ENCODE data around the gene PAPLN.
A peak's percentile ranks its signal among the peaks of the same experiment; 100 is the strongest.

PAPLN gene

GRCh38 chr14:73262427-73263183, 25.3 kb downstream of the PAPLN start:
- no peaks in the 10 kb centered on the region for H3K9me3 ChIP-seq (ENCODE audit: control insufficient read depth, insufficient read depth, low read length)
- no peak overlapping the region for H3K9ac ChIP-seq (ENCODE audit: low read depth, low read length)
- no peak overlapping the region for H3K27ac ChIP-seq (ENCODE audit: low read depth, low read length)
- H3K4me3 ChIP-seq (ENCODE audit: low read depth, low read length) = no peak overlapping the region
- no peaks in the 10 kb centered on the region for H3K27me3 ChIP-seq (ENCODE audit: control insufficient read depth, insufficient read depth, low read length)
- H3K36me3 ChIP-seq (ENCODE audit: control insufficient read depth, insufficient read depth, low read length) = peaks cover 32% of the 10 kb centered on the region
- H3K4me1 ChIP-seq (ENCODE audit: control insufficient read depth, insufficient read depth, low read length) = no peaks in the 10 kb centered on the region

DNA sequence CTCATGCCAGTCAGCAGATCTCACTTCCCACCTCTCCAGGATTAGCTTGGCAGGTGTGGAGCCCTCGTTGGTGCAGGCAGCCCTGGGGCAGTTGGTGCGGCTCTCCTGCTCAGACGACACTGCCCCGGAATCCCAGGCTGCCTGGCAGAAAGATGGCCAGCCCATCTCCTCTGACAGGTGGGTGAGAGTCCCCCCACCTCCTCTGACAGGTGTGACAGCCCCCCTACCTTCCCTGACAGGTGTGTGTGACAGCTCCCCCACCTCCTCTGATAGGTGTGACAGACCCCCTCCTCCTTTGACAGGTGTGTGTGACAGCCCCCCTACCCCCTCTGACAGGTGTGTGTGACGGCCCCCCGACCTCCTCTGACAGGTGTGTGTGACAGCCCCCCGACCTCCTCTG, 26.3 kb downstream of the PAPLN start:
- no peak overlapping the region for H3K9ac ChIP-seq (ENCODE audit: low read depth, low read length)
- H3K9me3 ChIP-seq (ENCODE audit: control insufficient read depth, insufficient read depth, low read length) = no peaks in the 10 kb centered on the region
- no peak overlapping the region for H3K4me3 ChIP-seq (ENCODE audit: low read depth, low read length)
- H3K36me3 ChIP-seq (ENCODE audit: control insufficient read depth, insufficient read depth, low read length) = peaks cover 42% of the 10 kb centered on the region
- H3K27me3 ChIP-seq (ENCODE audit: control insufficient read depth, insufficient read depth, low read length) = no peaks in the 10 kb centered on the region
- no peak overlapping the region for H3K27ac ChIP-seq (ENCODE audit: low read depth, low read length)
- no peaks in the 10 kb centered on the region for H3K4me1 ChIP-seq (ENCODE audit: control insufficient read depth, insufficient read depth, low read length)

DNA sequence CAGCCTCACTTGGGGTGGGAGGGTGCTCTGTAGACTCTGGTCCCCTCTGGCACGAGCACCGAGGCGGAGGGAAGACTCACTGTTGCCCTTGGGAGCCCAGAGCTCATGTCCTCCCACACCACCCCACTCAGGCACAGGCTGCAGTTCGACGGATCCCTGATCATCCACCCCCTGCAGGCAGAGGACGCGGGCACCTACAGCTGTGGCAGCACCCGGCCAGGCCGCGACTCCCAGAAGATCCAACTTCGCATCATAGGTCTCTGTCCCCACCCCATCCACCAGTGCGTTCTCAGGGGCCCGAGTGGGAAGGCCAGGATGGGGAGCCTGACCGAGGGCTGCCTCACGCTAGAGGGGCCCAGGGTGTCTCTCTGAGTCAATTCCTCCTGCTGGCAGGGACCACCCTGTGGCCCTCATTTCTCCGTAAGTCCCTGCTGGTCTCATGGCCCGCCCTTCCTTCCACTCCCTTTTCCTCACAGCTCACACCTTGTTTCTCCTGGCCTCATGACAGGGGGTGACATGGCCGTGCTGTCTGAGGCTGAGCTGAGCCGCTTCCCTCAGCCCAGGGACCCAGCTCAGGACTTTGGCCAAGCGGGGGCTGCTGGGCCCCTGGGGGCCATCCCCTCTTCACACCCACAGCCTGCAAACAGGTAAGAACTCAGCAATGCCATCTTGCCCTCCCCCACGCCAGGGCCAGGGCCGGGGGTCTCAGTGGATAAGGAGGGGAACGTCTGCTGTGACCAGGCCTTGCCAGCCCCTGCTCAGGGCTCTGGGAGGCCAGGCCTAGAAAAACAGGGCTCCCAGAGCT, 27.0 kb downstream of the PAPLN start:
- no peaks in the 10 kb centered on the region for H3K4me1 ChIP-seq (ENCODE audit: control insufficient read depth, insufficient read depth, low read length)
- H3K9me3 ChIP-seq (ENCODE audit: control insufficient read depth, insufficient read depth, low read length) = no peaks in the 10 kb centered on the region
- peaks cover 42% of the 10 kb centered on the region for H3K36me3 ChIP-seq (ENCODE audit: control insufficient read depth, insufficient read depth, low read length)
- no peak overlapping the region for H3K9ac ChIP-seq (ENCODE audit: low read depth, low read length)
- no peak overlapping the region for H3K27ac ChIP-seq (ENCODE audit: low read depth, low read length)
- H3K4me3 ChIP-seq (ENCODE audit: low read depth, low read length) = no peak overlapping the region
- no peaks in the 10 kb centered on the region for H3K27me3 ChIP-seq (ENCODE audit: control insufficient read depth, insufficient read depth, low read length)

GRCh38 chr14:73264885-73265720, 27.8 kb downstream of the PAPLN start:
- Histone ChIP-seq H3K4me3 (ENCODE audit: low read depth, low read length) (no peak overlapping the region), H3K9me3 (ENCODE audit: control insufficient read depth, insufficient read depth, low read length) (no peaks in the 10 kb centered on the region), H3K36me3 (ENCODE audit: control insufficient read depth, insufficient read depth, low read length) (peaks cover 45% of the 10 kb centered on the region), H3K27me3 (ENCODE audit: control insufficient read depth, insufficient read depth, low read length) (no peaks in the 10 kb centered on the region), H3K27ac (ENCODE audit: low read depth, low read length) (no peak overlapping the region), H3K4me1 (ENCODE audit: control insufficient read depth, insufficient read depth, low read length) (no peaks in the 10 kb centered on the region), H3K9ac (ENCODE audit: low read depth, low read length) (no peak overlapping the region)

GRCh38 chr14:73265721-73266046, 28.4 kb downstream of the PAPLN start:
- Histone ChIP-seq H3K27me3 (ENCODE audit: control insufficient read depth, insufficient read depth, low read length) (no peaks in the 10 kb centered on the region), H3K36me3 (ENCODE audit: control insufficient read depth, insufficient read depth, low read length) (peaks cover 45% of the 10 kb centered on the region), H3K9me3 (ENCODE audit: control insufficient read depth, insufficient read depth, low read length) (no peaks in the 10 kb centered on the region), H3K27ac (ENCODE audit: low read depth, low read length) (no peak overlapping the region), H3K4me3 (ENCODE audit: low read depth, low read length) (no peak overlapping the region), H3K4me1 (ENCODE audit: control insufficient read depth, insufficient read depth, low read length) (no peaks in the 10 kb centered on the region), H3K9ac (ENCODE audit: low read depth, low read length) (no peak overlapping the region)

DNA sequence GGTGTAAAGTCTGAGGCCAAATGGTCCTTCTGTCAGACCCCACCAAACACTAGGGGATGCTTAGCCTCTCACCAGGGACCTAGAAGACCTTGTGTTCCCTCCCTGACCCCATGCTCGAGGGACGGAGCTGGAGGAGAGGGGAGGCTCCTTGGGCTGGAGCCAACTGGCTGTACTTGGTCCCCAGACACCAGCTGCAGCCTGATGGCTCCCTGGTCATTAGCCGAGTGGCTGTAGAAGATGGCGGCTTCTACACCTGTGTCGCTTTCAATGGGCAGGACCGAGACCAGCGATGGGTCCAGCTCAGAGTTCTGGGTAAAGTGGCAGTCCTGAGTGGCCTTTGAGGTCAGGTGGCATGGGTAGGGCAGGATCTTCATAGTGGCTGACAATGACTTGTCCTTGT, 29.0 kb downstream of the PAPLN start:
- Histone ChIP-seq H3K4me1 (ENCODE audit: control insufficient read depth, insufficient read depth, low read length) (no peaks in the 10 kb centered on the region), H3K9ac (ENCODE audit: low read depth, low read length) (no peak overlapping the region), H3K9me3 (ENCODE audit: control insufficient read depth, insufficient read depth, low read length) (no peaks in the 10 kb centered on the region), H3K27ac (ENCODE audit: low read depth, low read length) (no peak overlapping the region), H3K36me3 (ENCODE audit: control insufficient read depth, insufficient read depth, low read length) (peaks cover 40% of the 10 kb centered on the region), H3K4me3 (ENCODE audit: low read depth, low read length) (no peak overlapping the region), H3K27me3 (ENCODE audit: control insufficient read depth, insufficient read depth, low read length) (no peaks in the 10 kb centered on the region)

DNA sequence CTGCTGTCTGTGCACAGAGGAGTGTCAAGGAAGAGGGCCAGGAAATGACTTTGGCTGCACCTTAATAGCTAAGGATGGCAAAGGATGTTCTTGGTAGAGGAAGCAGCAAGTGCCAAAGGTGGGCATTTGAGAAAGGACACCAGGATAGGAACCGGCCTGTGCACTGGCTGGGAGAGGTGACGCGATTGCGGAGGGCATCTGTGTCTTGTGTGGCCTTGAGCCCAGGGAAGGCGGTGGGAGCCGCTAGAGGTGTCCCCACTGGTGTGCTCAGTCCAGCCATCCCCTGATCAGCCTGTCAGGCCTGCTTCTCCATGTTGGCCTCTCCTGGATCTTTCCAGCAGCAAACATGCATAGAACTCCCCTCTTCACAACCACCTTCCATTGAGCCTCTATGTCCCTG, 30.2 kb downstream of the PAPLN start:
- no peaks in the 10 kb centered on the region for H3K4me1 ChIP-seq (ENCODE audit: control insufficient read depth, insufficient read depth, low read length)
- no peak overlapping the region for H3K9ac ChIP-seq (ENCODE audit: low read depth, low read length)
- no peaks in the 10 kb centered on the region for H3K9me3 ChIP-seq (ENCODE audit: control insufficient read depth, insufficient read depth, low read length)
- H3K27ac ChIP-seq (ENCODE audit: low read depth, low read length) = no peak overlapping the region
- H3K36me3 ChIP-seq (ENCODE audit: control insufficient read depth, insufficient read depth, low read length) = peaks cover 46% of the 10 kb centered on the region
- H3K4me3 ChIP-seq (ENCODE audit: low read depth, low read length) = no peak overlapping the region
- H3K27me3 ChIP-seq (ENCODE audit: control insufficient read depth, insufficient read depth, low read length) = no peaks in the 10 kb centered on the region

DNA sequence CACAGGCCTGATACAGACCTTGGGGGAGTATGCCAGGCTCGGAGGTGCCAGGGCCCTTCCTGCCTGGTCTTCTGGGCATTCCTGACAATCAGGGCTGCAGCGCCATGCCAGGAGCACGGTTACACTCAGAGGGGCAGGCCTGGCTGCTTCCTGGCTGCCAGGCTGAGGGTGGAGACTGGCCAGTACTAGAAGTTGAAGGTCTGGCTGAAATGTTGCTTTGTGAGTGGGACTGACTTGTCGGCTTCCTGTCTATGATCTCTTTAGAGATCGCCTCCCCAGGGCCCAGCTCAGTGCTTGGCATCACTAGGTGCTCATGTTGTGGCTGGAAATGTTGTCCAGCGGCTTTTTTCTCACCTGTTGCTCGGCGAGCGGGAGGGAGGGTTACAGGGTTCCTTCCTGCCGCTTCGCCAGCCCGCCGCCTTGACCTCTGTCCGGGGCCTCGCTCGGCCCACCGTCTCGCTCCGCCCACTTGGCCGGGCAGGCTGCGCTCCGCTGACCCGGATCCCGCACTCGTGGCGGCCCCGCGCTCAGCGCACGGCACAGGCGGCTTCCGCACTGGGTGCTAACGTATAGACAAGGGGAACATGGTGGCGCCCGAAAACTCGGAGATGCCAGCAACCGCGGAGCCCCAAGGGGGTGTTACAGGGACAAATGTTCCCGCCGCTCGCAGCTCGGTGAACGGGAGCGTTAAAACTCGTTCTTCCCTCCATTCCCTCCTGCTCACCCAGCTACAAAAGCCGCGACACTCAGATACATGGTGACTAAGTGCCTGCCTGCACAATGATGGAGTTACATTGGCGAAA, 32.6 kb downstream of the PAPLN start:
- Histone ChIP-seq H3K9me3 (ENCODE audit: control insufficient read depth, insufficient read depth, low read length) (no peaks in the 10 kb centered on the region), H3K36me3 (ENCODE audit: control insufficient read depth, insufficient read depth, low read length) (peaks cover 55% of the 10 kb centered on the region), H3K27me3 (ENCODE audit: control insufficient read depth, insufficient read depth, low read length) (no peaks in the 10 kb centered on the region), H3K4me3 (ENCODE audit: low read depth, low read length) (peak overlapping the region; percentile 46), H3K9ac (ENCODE audit: low read depth, low read length) (no peak overlapping the region), H3K27ac (ENCODE audit: low read depth, low read length) (no peak overlapping the region), H3K4me1 (ENCODE audit: control insufficient read depth, insufficient read depth, low read length) (no peaks in the 10 kb centered on the region)

- H3K9me3 ChIP-seq (ENCODE audit: control insufficient read depth, insufficient read depth, low read length) = no peaks in the 10 kb centered on the region
- no peaks in the 10 kb centered on the region for H3K27me3 ChIP-seq (ENCODE audit: control insufficient read depth, insufficient read depth, low read length)
- H3K36me3 ChIP-seq (ENCODE audit: control insufficient read depth, insufficient read depth, low read length) = peaks cover 73% of the 10 kb centered on the region
- no peak overlapping the region for H3K27ac ChIP-seq (ENCODE audit: low read depth, low read length)
- no peak overlapping the region for H3K9ac ChIP-seq (ENCODE audit: low read depth, low read length)
- H3K4me3 ChIP-seq (ENCODE audit: low read depth, low read length) = no peak overlapping the region
- H3K4me1 ChIP-seq (ENCODE audit: control insufficient read depth, insufficient read depth, low read length) = no peaks in the 10 kb centered on the region
Observed at GRCh38 chr14:73272393-73272792, 35.1 kb downstream of the PAPLN start.

DNA sequence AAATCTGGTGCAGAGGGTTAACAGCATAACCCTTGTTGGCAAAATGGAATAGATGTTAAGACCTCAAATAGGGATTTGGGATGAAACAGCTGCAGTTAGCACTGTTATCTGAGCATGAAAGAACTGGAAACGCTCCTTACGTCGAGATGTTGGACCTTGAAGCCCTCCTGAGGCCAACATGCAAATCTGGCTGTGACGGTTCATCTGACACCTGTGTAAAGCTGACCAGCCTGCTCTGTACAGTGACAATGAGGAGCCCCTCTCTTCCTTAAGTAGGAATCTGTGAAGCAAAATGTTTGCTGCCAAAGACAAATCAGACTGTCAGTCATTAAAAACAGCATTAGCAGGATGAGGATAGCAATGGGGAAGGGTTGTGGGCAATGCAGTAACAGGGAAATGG, 36.5 kb downstream of the PAPLN start:
- Histone ChIP-seq H3K4me3 (ENCODE audit: low read depth, low read length) (no peak overlapping the region), H3K36me3 (ENCODE audit: control insufficient read depth, insufficient read depth, low read length) (peaks cover 61% of the 10 kb centered on the region), H3K9me3 (ENCODE audit: control insufficient read depth, insufficient read depth, low read length) (no peaks in the 10 kb centered on the region), H3K27me3 (ENCODE audit: control insufficient read depth, insufficient read depth, low read length) (no peaks in the 10 kb centered on the region), H3K27ac (ENCODE audit: low read depth, low read length) (no peak overlapping the region), H3K4me1 (ENCODE audit: control insufficient read depth, insufficient read depth, low read length) (no peaks in the 10 kb centered on the region), H3K9ac (ENCODE audit: low read depth, low read length) (no peak overlapping the region)

All from HUES48 (cell line).